CD8-positive, alpha-beta memory T cell (primary cell): ENCODE results near the gene FTO. TPM values are rescaled to one million over a fixed set of nuclear protein-coding genes. Genes with fewer than 3 reads are reported as not detected.

Source experiments
- CTCF ChIA-PET: fragments of 350-600 bp; sonication (Branson Sonifier 250); formaldehyde crosslinking; loops from one replicate; lab custom pipeline; 2021; ENCODE audit warnings: antibody characterized with exemption; lab: Charles Lee
- POLR2A ChIA-PET: fragments of 350-600 bp; sonication (Branson Sonifier 250); formaldehyde crosslinking; loops from one replicate; lab custom pipeline; 2021; ENCODE audit warnings: antibody characterized with exemption; lab: Charles Lee
- DNase-seq, 5 donors: peaks; one replicate each; pipeline versions ENCODE4 v3.0.0 to v3.0.0-alpha.2; 2020 to 2022; ENCODE audit warnings: mixed read lengths in 1 of 5
- H3K27ac ChIP-seq: one replicate; pipeline ENCODE4 v1.7.0; 2013; ENCODE audit warnings: low read depth, mild to moderate bottlenecking, low read length, moderate library complexity
- H3K27me3 ChIP-seq: 2 replicates; pipeline ENCODE4 v1.7.0; 2013; ENCODE audit warnings: low read length, mild to moderate bottlenecking; ENCODE audit not compliant: insufficient read depth, poor library complexity, severe bottlenecking
- H3K36me3 ChIP-seq: 2 replicates; pipeline ENCODE4 v1.7.0; 2013; ENCODE audit warnings: mild to moderate bottlenecking, low read length, moderate library complexity; ENCODE audit not compliant: insufficient read depth
- H3K4me1 ChIP-seq: 2 replicates; pipeline ENCODE4 v1.7.0; 2013; ENCODE audit warnings: mild to moderate bottlenecking, low read length, moderate library complexity; ENCODE audit not compliant: insufficient read depth
- H3K4me3 ChIP-seq: 2 replicates; pipeline ENCODE4 v1.7.0; 2013; ENCODE audit warnings: mild to moderate bottlenecking, low read length
- H3K9me3 ChIP-seq: 2 replicates; pipeline ENCODE4 v1.7.0; 2013; ENCODE audit warnings: mild to moderate bottlenecking, low read length
- H3K27ac Mint-ChIP-seq, 8 donors: one replicate each; pipeline ENCODE4 v1.8.0; 2020 to 2021; ENCODE audit warnings: mixed read lengths in 8 of 8, mild to moderate bottlenecking in 6 of 8, inconsistent platforms in 3 of 8, moderate library complexity in 3 of 8
- H3K27me3 Mint-ChIP-seq, 2 donors: one replicate each; pipeline ENCODE4 v1.8.0; 2020 to 2021; ENCODE audit warnings: mixed read lengths in 2 of 2, mild to moderate bottlenecking in 1 of 2, moderate library complexity in 1 of 2
- H3K36me3 Mint-ChIP-seq, 3 donors: one replicate each; pipeline ENCODE4 v1.8.0; 2020 to 2021; ENCODE audit warnings: mixed read lengths in 3 of 3, inconsistent platforms in 1 of 3, mild to moderate bottlenecking in 1 of 3
- H3K4me1 Mint-ChIP-seq, 3 donors: one replicate each; pipeline ENCODE4 v1.8.0; 2020 to 2021; ENCODE audit warnings: mixed read lengths in 3 of 3, inconsistent platforms in 1 of 3, mild to moderate bottlenecking in 1 of 3
- H3K4me3 Mint-ChIP-seq, 7 donors: one replicate each; pipeline ENCODE4 v1.8.0; 2020 to 2021; ENCODE audit warnings: mixed read lengths in 7 of 7, mild to moderate bottlenecking in 6 of 7, moderate library complexity in 4 of 7, inconsistent platforms in 2 of 7
- H3K9me3 Mint-ChIP-seq, 5 donors: one replicate each; pipeline ENCODE4 v1.8.0; 2020 to 2022; ENCODE audit warnings: mixed read lengths in 5 of 5, mild to moderate bottlenecking in 3 of 5, moderate library complexity in 2 of 5, inconsistent platforms in 1 of 5
- polyA plus RNA-seq: library from polyadenylated mRNA; unstranded; fragments of 300-500 nt; fragmentation: Illumina TruSeq; gene quantifications from one replicate; pipeline ENCODE4 v1.2.3, GENCODE V29; 2021
- total RNA-seq, 2 experiments: library from RNA; stranded (reverse); gene quantifications; one replicate each; pipeline ENCODE4 v1.2.3, GENCODE V29; 2021

FTO gene
- total and polyA plus RNA-seq, 3 experiments from 2014 or later: 54.5 to 77.8 (median 56.0) TPM

- CTCF ChIA-PET: no interaction called here
- no peaks in the 10 kb centered on the region for H3K36me3 Mint-ChIP-seq
Observed at GRCh38 chr16:54152362-54153239, 448.6 kb downstream of the FTO start.

GRCh38 chr16:54153240-54153934 is 449.4 kb downstream of the FTO start:
- Mint-ChIP-seq H3K9me3 (peaks cover 0 to 4% (median 0%) of the 10 kb centered on the region in 5 donors), H3K4me3 (no peak overlapping the region), H3K36me3 (no peaks in the 10 kb centered on the region), H3K4me1 (no peaks in the 10 kb centered on the region), H3K27ac (no peak overlapping the region), H3K27me3 (peaks cover 8 to 11% of the 10 kb centered on the region in 2 donors)
- Histone ChIP-seq H3K27ac (no peak overlapping the region), H3K9me3 (no peaks in the 10 kb centered on the region), H3K36me3 (no peaks in the 10 kb centered on the region), H3K27me3 (peaks cover 7% of the 10 kb centered on the region), H3K4me3 (no peak overlapping the region), H3K4me1 (no peaks in the 10 kb centered on the region)
- POLR2A ChIA-PET: no interaction called here
- CTCF ChIA-PET: no interaction called here
- no peak for DNase-seq

More at GRCh38 chr16:54152362-54153239, 448.6 kb downstream of the FTO start:
- Mint-ChIP-seq H3K4me3 (no peak overlapping the region), H3K9me3 (peaks cover 0 to 4% (median 0%) of the 10 kb centered on the region in 5 donors), H3K27me3 (peaks cover 8 to 11% of the 10 kb centered on the region in 2 donors), H3K4me1 (no peaks in the 10 kb centered on the region), H3K27ac (no peak overlapping the region)
- Histone ChIP-seq H3K27ac (no peak overlapping the region), H3K9me3 (no peaks in the 10 kb centered on the region), H3K4me1 (no peaks in the 10 kb centered on the region), H3K36me3 (no peaks in the 10 kb centered on the region), H3K27me3 (peaks cover 7% of the 10 kb centered on the region), H3K4me3 (no peak overlapping the region)
- no peak for DNase-seq
- POLR2A ChIA-PET: no interaction called here

DNA sequence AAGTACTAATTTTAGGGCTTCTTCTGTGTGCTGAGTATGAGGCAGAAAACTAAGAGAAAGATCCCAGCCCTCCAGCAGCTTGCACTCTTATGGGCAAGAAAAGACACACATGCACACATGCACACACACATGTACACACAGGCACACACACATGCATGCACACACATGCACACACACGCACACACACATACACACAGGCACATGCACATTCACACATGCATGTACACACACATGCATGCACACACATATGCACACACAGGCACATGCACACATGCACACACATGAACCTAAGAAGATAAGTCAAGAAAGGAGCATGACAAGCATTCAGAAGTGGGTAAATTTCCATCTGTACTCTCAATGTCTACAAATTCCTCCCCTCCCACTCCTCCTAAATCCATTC is 452.4 kb downstream of the FTO start:
- Histone ChIP-seq H3K4me1 (no peaks in the 10 kb centered on the region), H3K4me3 (no peak overlapping the region), H3K36me3 (no peaks in the 10 kb centered on the region), H3K9me3 (no peaks in the 10 kb centered on the region), H3K27ac (no peak overlapping the region), H3K27me3 (peaks cover 7% of the 10 kb centered on the region)
- no peak for DNase-seq
- Mint-ChIP-seq H3K27ac (no peak overlapping the region), H3K9me3 (peaks cover 0 to 7% (median 3%) of the 10 kb centered on the region in 5 donors), H3K27me3 (peaks cover 4 to 5% of the 10 kb centered on the region in 2 donors), H3K4me3 (no peak overlapping the region), H3K4me1 (no peaks in the 10 kb centered on the region), H3K36me3 (no peaks in the 10 kb centered on the region)
- ChIA-PET POLR2A (no interaction called here), CTCF (no interaction called here)

GRCh38 chr16:54158986-54159385 is 455.0 kb downstream of the FTO start:
- peaks cover 0 to 7% (median 3%) of the 10 kb centered on the region in 5 donors for H3K9me3 Mint-ChIP-seq
- peaks cover 5 to 10% of the 10 kb centered on the region in 2 donors for H3K27me3 Mint-ChIP-seq
- no peaks in the 10 kb centered on the region for H3K36me3 ChIP-seq
- H3K27me3 ChIP-seq: no peaks in the 10 kb centered on the region
- POLR2A ChIA-PET: no interaction called here
- CTCF ChIA-PET: no interaction called here
- no peak for DNase-seq
- H3K4me1 Mint-ChIP-seq: no peaks in the 10 kb centered on the region
- H3K4me1 ChIP-seq: no peaks in the 10 kb centered on the region
- no peak overlapping the region for H3K27ac ChIP-seq
- H3K36me3 Mint-ChIP-seq: no peaks in the 10 kb centered on the region
- H3K9me3 ChIP-seq: no peaks in the 10 kb centered on the region
- no peak overlapping the region for H3K4me3 Mint-ChIP-seq
- H3K4me3 ChIP-seq: no peak overlapping the region
- H3K27ac Mint-ChIP-seq: no peak overlapping the region

- Mint-ChIP-seq H3K36me3 (no peaks in the 10 kb centered on the region), H3K27me3 (peaks cover 8 to 10% of the 10 kb centered on the region in 2 donors), H3K4me3 (no peak overlapping the region), H3K9me3 (peaks cover 0 to 4% (median 0%) of the 10 kb centered on the region in 5 donors), H3K27ac (no peak overlapping the region), H3K4me1 (no peaks in the 10 kb centered on the region)
- POLR2A ChIA-PET: no interaction called here
- no peaks in the 10 kb centered on the region for H3K27me3 ChIP-seq
- no peak overlapping the region for H3K27ac ChIP-seq
- H3K9me3 ChIP-seq: no peaks in the 10 kb centered on the region
- no peak for DNase-seq
- CTCF ChIA-PET: no interaction called here
- no peaks in the 10 kb centered on the region for H3K4me1 ChIP-seq
- no peaks in the 10 kb centered on the region for H3K36me3 ChIP-seq
- H3K4me3 ChIP-seq: no peak overlapping the region
Observed at GRCh38 chr16:54159490-54160080, 455.6 kb downstream of the FTO start.

DNA sequence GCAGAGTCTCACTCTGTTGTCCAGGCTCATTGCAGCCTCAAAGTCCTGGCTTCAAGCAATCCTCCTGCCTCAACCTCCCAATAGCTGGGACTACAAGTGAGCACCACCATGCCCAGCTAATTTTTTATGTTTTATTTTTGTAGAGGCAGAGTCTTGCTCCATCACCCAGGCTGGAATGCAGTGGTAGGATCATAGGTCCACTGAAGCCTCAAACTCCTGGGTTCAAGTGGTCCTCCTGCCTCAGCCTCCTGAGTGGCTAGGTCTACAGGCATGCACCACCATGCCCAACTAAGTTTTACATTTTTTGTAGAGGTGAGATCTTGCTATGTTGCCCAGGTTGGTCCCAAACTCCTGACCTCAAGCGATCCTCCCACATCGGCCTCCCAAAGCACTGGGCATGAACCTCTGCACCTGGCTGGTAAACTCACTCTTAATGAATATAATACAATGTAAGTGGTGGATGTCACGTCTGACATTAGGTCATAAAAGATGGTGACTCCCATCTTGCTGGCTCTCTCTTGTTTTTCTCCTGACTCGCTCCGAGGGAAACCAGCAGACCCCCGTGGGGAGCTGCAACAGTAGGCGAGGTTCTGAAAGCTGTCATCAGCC is 456.4 kb downstream of the FTO start:
- Histone ChIP-seq H3K27me3 (no peaks in the 10 kb centered on the region), H3K36me3 (no peaks in the 10 kb centered on the region), H3K4me3 (no peak overlapping the region), H3K9me3 (no peaks in the 10 kb centered on the region), H3K27ac (no peak overlapping the region), H3K4me1 (no peaks in the 10 kb centered on the region)
- no peak for DNase-seq
- ChIA-PET POLR2A (no interaction called here), CTCF (no interaction called here)
- no peak overlapping the region for H3K4me3 Mint-ChIP-seq
- no peaks in the 10 kb centered on the region for H3K36me3 Mint-ChIP-seq
- H3K4me1 Mint-ChIP-seq: no peaks in the 10 kb centered on the region
- H3K9me3 Mint-ChIP-seq: peaks cover 0 to 4% (median 0%) of the 10 kb centered on the region in 5 donors
- no peak overlapping the region for H3K27ac Mint-ChIP-seq
- H3K27me3 Mint-ChIP-seq: peaks cover 10 to 15% of the 10 kb centered on the region in 2 donors

- H3K27ac ChIP-seq: no peak overlapping the region
- no peak for DNase-seq
- Mint-ChIP-seq H3K4me3 (no peak overlapping the region), H3K27me3 (peaks cover 10 to 16% of the 10 kb centered on the region in 2 donors), H3K36me3 (no peaks in the 10 kb centered on the region), H3K27ac (no peak overlapping the region), H3K4me1 (no peaks in the 10 kb centered on the region), H3K9me3 (peaks cover 0 to 4% (median 0%) of the 10 kb centered on the region in 5 donors)
- H3K36me3 ChIP-seq: no peaks in the 10 kb centered on the region
- CTCF ChIA-PET: no interaction called here
- POLR2A ChIA-PET: no interaction called here
- H3K9me3 ChIP-seq: no peaks in the 10 kb centered on the region
- no peaks in the 10 kb centered on the region for H3K27me3 ChIP-seq
- no peaks in the 10 kb centered on the region for H3K4me1 ChIP-seq
- no peak overlapping the region for H3K4me3 ChIP-seq
Observed at GRCh38 chr16:54160939-54161897, 457.3 kb downstream of the FTO start.
